GM12801 (cell line): ENCODE measurements around the gene MRPL4.

Source experiments
- CTCF ChIP-seq: IDR thresholded peaks from one replicate; pipeline ENCODE4 v1.5.1; 2011; ENCODE audit warnings: control low read depth; ENCODE audit not compliant: insufficient read length; ENCODE audit errors: extremely low read depth

Gene MRPL4

DNA sequence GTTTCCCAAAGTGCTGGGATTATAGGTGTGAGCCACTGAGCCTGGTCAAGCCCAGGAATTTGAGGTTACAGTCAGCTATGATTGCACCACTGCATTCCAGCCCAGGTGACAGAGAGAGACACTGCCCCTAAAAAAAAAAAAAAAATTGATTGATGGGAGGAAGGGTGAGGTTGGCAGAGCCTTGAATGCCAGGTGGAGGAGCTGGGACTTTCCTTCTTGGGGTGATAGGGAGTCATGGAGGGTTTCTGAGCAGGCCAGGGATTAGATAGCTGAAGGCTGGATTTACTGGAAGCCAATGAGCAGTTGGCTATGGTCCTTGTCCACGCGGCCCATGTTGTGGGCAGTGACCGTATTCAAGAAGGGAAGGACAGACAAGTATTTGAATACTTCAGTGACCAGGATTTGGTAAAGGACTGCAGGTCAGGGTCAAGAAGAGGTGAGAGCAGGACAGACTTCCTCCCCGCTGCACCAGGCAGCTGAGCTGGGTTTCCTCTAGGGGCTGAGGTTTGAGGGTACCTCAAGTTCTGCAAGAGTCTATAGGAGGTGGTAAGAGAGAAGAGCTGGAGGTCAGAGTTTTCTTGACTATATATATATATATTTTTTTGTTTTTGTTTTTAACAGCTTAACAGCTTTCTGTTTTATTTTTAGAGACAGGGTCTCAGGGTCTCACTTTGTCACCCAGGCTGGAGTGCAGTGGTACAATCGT, 27.9 kb downstream of the MRPL4 start:
- TF ChIP-seq CTCF: no peak

- no peak for TF ChIP-seq CTCF
These were observed 31.5 kb downstream of the MRPL4 start for GRCh38 chr19:10283301-10284064.

DNA sequence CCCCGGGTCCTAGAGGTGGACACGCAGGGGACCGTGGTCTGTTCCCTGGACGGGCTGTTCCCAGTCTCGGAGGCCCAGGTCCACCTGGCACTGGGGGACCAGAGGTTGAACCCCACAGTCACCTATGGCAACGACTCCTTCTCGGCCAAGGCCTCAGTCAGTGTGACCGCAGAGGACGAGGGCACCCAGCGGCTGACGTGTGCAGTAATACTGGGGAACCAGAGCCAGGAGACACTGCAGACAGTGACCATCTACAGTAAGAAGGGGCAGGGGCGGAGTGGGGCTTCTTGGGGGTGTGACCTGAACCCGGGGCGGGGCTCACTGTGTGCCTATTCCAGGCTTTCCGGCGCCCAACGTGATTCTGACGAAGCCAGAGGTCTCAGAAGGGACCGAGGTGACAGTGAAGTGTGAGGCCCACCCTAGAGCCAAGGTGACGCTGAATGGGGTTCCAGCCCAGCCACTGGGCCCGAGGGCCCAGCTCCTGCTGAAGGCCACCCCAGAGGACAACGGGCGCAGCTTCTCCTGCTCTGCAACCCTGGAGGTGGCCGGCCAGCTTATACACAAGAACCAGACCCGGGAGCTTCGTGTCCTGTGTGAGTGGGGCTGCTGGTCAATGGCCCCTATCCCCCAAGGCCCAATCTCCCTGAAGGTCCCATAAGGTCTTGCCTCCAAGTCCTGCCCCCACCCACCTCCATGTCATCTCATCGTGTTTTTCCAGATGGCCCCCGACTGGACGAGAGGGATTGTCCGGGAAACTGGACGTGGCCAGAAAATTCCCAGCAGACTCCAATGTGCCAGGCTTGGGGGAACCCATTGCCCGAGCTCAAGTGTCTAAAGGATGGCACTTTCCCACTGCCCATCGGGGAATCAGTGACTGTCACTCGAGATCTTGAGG, 32.3 kb downstream of the MRPL4 start:
- TF ChIP-seq CTCF: no peak

GRCh38 chr19:10284960-10285278, 32.9 kb downstream of the MRPL4 start:
- TF ChIP-seq CTCF: no peak

DNA sequence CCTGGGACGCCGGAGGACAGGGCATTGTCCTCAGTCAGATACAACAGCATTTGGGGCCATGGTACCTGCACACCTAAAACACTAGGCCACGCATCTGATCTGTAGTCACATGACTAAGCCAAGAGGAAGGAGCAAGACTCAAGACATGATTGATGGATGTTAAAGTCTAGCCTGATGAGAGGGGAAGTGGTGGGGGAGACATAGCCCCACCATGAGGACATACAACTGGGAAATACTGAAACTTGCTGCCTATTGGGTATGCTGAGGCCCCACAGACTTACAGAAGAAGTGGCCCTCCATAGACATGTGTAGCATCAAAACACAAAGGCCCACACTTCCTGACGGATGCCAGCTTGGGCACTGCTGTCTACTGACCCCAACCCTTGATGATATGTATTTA, 33.4 kb downstream of the MRPL4 start:
- no peak for TF ChIP-seq CTCF

- no peak for TF ChIP-seq CTCF
These were observed 35.1 kb downstream of the MRPL4 start, which contains the start of gene ICAM4 for GRCh38 chr19:10286803-10287737. Gene ICAM4, plus strand, starts transcription at chr19:10286955. Its CDS starts 58 bp downstream, at chr19:10287013.
